Posterior vena cava (tissue), 2 donors: Measurements from ENCODE around the gene TTC28. TPM values are rescaled to one million over a fixed set of nuclear protein-coding genes. Genes with fewer than 3 reads are reported as not detected.

Experiments
- DNase-seq: peaks from one replicate; pipeline ENCODE4 v3.0.0-alpha.2; 2020; ENCODE audit warnings: low spot score
- intact Hi-C, 2 donors: fragments of 100-400 bp; cut with DNase I; formaldehyde crosslinking; loops; one replicate each; pipeline versions ENCODE4 v1.14.1 to v1.14.2; 2022 to 2023
- total RNA-seq, 2 donors: library from RNA; stranded (reverse); fragmentation: NEBNext Ultra II Directional; extraction: Animal tissue kit (Norgen Biotek cat#: 25700); gene quantifications; one replicate each; pipeline ENCODE4 v1.2.1, GENCODE V29; 2021
- donor health status: DM: yes; HTN: yes; CAD: no.
- donor health status: DM: yes; HTN: yes; CAD: no.

TTC28 gene
- total RNA-seq, 2 donors from 2014 or later: 36.6 to 51.2 TPM

- intact Hi-C loops: no loop called here
- peak; percentile 44 for DNase-seq
Measured at GRCh38 chr22:28034145-28034759, 645.4 kb downstream of the TTC28 start.

- DNase-seq: no peak
- intact Hi-C loops: no loop called here
Measured at GRCh38 chr22:28032861-28033260, 646.8 kb downstream of the TTC28 start.

GRCh38 chr22:28031383-28031922, 648.2 kb downstream of the TTC28 start:
- peak; percentile 26 for DNase-seq
- intact Hi-C loops: no loop called here

- intact Hi-C loops: no loop called here
- DNase-seq: no peak
Measured at GRCh38 chr22:28030473-28030872, 649.2 kb downstream of the TTC28 start.

- DNase-seq: peak; percentile 43
- intact Hi-C loops: loop anchor here (10.0 kb wide), 1 partner anchor 565 kb away; no protein-coding TSS in a partner anchor
Measured at GRCh38 chr22:28029956-28030355, 649.7 kb downstream of the TTC28 start.

- DNase-seq: no peak
- intact Hi-C loops: loop anchor here (10.0 kb wide), 1 partner anchor 565 kb away; no protein-coding TSS in a partner anchor
Measured at GRCh38 chr22:28029201-28029948, 650.3 kb downstream of the TTC28 start.

GRCh38 chr22:28027453-28028448, 651.9 kb downstream of the TTC28 start:
- intact Hi-C loops: loop anchor here (10.0 kb wide), 1 partner anchor 567 kb away; no protein-coding TSS in a partner anchor
- no peak for DNase-seq

- DNase-seq: no peak
- intact Hi-C loops: loop anchor here (10.0 kb wide), 1 partner anchor 569 kb away; no protein-coding TSS in a partner anchor
Measured at GRCh38 chr22:28025866-28026575, 653.6 kb downstream of the TTC28 start.

- DNase-seq: no peak
Measured at GRCh38 chr22:28025333-28025732, 654.3 kb downstream of the TTC28 start.

GRCh38 chr22:28024422-28024888, 655.2 kb downstream of the TTC28 start:
- intact Hi-C loops: loop anchor here (10.0 kb wide), 1 partner anchor 570 kb away; no protein-coding TSS in a partner anchor

More at GRCh38 chr22:28025333-28025732, 654.3 kb downstream of the TTC28 start:
- intact Hi-C loops: loop anchor here (10.0 kb wide), 1 partner anchor 569 kb away; no protein-coding TSS in a partner anchor

GRCh38 chr22:28023774-28024173, 655.9 kb downstream of the TTC28 start:
- intact Hi-C loops: loop anchor here (10.0 kb wide), 1 partner anchor 571 kb away; no protein-coding TSS in a partner anchor
- no peak for DNase-seq

More at GRCh38 chr22:28024422-28024888, 655.2 kb downstream of the TTC28 start:
- DNase-seq: no peak

GRCh38 chr22:28023036-28023435, 656.6 kb downstream of the TTC28 start:
- no peak for DNase-seq
- intact Hi-C loops: loop anchor here (10.0 kb wide), 1 partner anchor 572 kb away; no protein-coding TSS in a partner anchor

GRCh38 chr22:28021998-28022660, 657.5 kb downstream of the TTC28 start:
- no peak for DNase-seq

GRCh38 chr22:28021116-28021997, 658.3 kb downstream of the TTC28 start:
- no peak for DNase-seq
- intact Hi-C loops: loop anchor here (1.0 to 10.0 kb wide), 2 partner anchors 22 to 573 kb away; no protein-coding TSS in a partner anchor

More at GRCh38 chr22:28021998-28022660, 657.5 kb downstream of the TTC28 start:
- intact Hi-C loops: loop anchor here (1.0 to 10.0 kb wide), 2 partner anchors 23 to 573 kb away; no protein-coding TSS in a partner anchor

- intact Hi-C loops: loop anchor here (10.0 kb wide), 1 partner anchor 575 kb away; no protein-coding TSS in a partner anchor
- peak; percentile 88 for DNase-seq
Measured at GRCh38 chr22:28019881-28020861, 659.5 kb downstream of the TTC28 start.
